IMR-90 (cell line): ENCODE measurements around the gene CNTN4. TPM values are rescaled to one million over a fixed set of nuclear protein-coding genes. Genes with fewer than 3 reads are reported as not detected.

Experiments
- ATAC-seq: fragments of 200-7000 bp; cut with Tn5 transposase; 2 replicates; pipeline ENCODE4 v1.9.1; 2020; ENCODE audit warnings: low read depth, mild to moderate bottlenecking, moderate library complexity
- BruUV-seq: library from RNA; stranded (reverse); fragments of 400-500 nt; replicated peaks from 2 replicates; lab custom pipeline; 2021; lab: Mats Ljungman, UMichigan
- CTCF ChIA-PET: fragments of 300-600 bp; formaldehyde crosslinking; extraction: SDS; loops from one replicate; lab custom pipeline; 2021; ENCODE audit warnings: antibody characterized with exemption; lab: Yijun Ruan, JAX
- POLR2A ChIA-PET: fragments of 300-600 bp; sonication (Branson Sonifier 250); formaldehyde crosslinking; loops from one replicate; lab custom pipeline; 2022; ENCODE audit warnings: antibody characterized with exemption; ENCODE audit not compliant: unreplicated experiment; lab: Charles Lee
- DNase-seq: peaks from one replicate; pipeline ENCODE4 v3.0.0; 2013
- H2AFZ ChIP-seq: replicated peaks from 2 replicates; pipeline ENCODE3; 2013; ENCODE audit warnings: low read length, mild to moderate bottlenecking; ENCODE audit not compliant: poor library complexity
- H2AK5ac ChIP-seq: 2 replicates; pipeline ENCODE4 v1.6.1; 2013; ENCODE audit warnings: low read depth, low read length, inconsistent platforms
- H2AK9ac ChIP-seq: replicated peaks from 2 replicates; pipeline ENCODE3; 2013; ENCODE audit warnings: mild to moderate bottlenecking, low read depth, low read length, moderate library complexity; ENCODE audit not compliant: poor library complexity
- H2BK120ac ChIP-seq: 2 replicates; pipeline ENCODE4 v1.6.1; 2013; ENCODE audit warnings: low read depth, low read length, inconsistent platforms
- H2BK15ac ChIP-seq: 3 replicates; pipeline ENCODE4 v1.6.1; 2013; ENCODE audit warnings: low read depth, low read length, inconsistent platforms
- H2BK20ac ChIP-seq: 2 replicates; pipeline ENCODE4 v1.6.1; 2013; ENCODE audit warnings: low read depth, mild to moderate bottlenecking, inconsistent platforms, low read length, moderate library complexity
- H2BK5ac ChIP-seq: 2 replicates; pipeline ENCODE4 v1.6.1; 2013; ENCODE audit warnings: mild to moderate bottlenecking, low read depth, low read length, inconsistent platforms; ENCODE audit not compliant: poor library complexity, severe bottlenecking
- H3K14ac ChIP-seq: replicated peaks from 2 replicates; pipeline ENCODE4 v1.6.1; 2013; ENCODE audit warnings: low read depth, low read length, inconsistent platforms
- H3K18ac ChIP-seq: 2 replicates; pipeline ENCODE4 v1.6.1; 2013; ENCODE audit warnings: low read depth, low read length, control low read depth
- H3K23ac ChIP-seq: 2 replicates; pipeline ENCODE4 v1.6.1; 2013; ENCODE audit warnings: low read depth, low read length, inconsistent platforms
- H3K27ac ChIP-seq: 2 replicates; pipeline ENCODE4 v1.5.1; 2013; ENCODE audit warnings: mild to moderate bottlenecking, control low read depth, low read length; ENCODE audit not compliant: insufficient read depth
- H3K27me3 ChIP-seq: 2 replicates; pipeline ENCODE4 v1.6.1; 2013; ENCODE audit warnings: low read length; ENCODE audit not compliant: control insufficient read depth, insufficient read depth
- H3K36me3 ChIP-seq: 2 replicates; pipeline ENCODE4 v1.6.1; 2013; ENCODE audit warnings: low read length, mixed read lengths; ENCODE audit not compliant: control insufficient read depth, insufficient read depth
- H3K4ac ChIP-seq: 2 replicates; pipeline ENCODE4 v1.6.1; 2013; ENCODE audit warnings: low read depth, low read length, inconsistent platforms
- H3K4me1 ChIP-seq: 2 replicates; pipeline ENCODE4 v1.6.1; 2013; ENCODE audit warnings: low read length, mixed read lengths; ENCODE audit not compliant: control insufficient read depth, insufficient read depth
- H3K4me2 ChIP-seq: 2 replicates; pipeline ENCODE4 v1.6.1; 2013; ENCODE audit warnings: low read depth, mild to moderate bottlenecking, control low read depth, low read length, moderate library complexity
- H3K4me3 ChIP-seq: 2 replicates; pipeline ENCODE4 v1.5.1; 2013; ENCODE audit warnings: low read depth, mild to moderate bottlenecking, control low read depth, low read length, moderate library complexity; ENCODE audit not compliant: insufficient read depth
- H3K56ac ChIP-seq: 2 replicates; pipeline ENCODE4 v1.6.1; 2013; ENCODE audit warnings: low read length, inconsistent platforms; ENCODE audit not compliant: insufficient read depth; ENCODE audit errors: extremely low read depth
- H3K79me1 ChIP-seq, 2 experiments: 2 replicates each; pipeline ENCODE4 v1.6.1; 2013; ENCODE audit warnings: low read length in 2 of 2, inconsistent platforms in 1 of 2, low read depth in 1 of 2
- H3K9ac ChIP-seq: 2 replicates; pipeline ENCODE4 v1.6.1; 2013; ENCODE audit warnings: low read depth, low read length, control low read depth
- H3K9me1 ChIP-seq: 2 replicates; pipeline ENCODE4 v1.6.1; 2013; ENCODE audit warnings: low read length, inconsistent platforms; ENCODE audit not compliant: insufficient read depth
- H3K9me3 ChIP-seq: 2 replicates; pipeline ENCODE4 v1.6.1; 2013; ENCODE audit warnings: low read length; ENCODE audit not compliant: control insufficient read depth, insufficient read depth
- H4K20me1 ChIP-seq: 2 replicates; pipeline ENCODE4 v1.6.1; 2013; ENCODE audit warnings: low read length, inconsistent platforms; ENCODE audit not compliant: insufficient read depth
- H4K5ac ChIP-seq: 2 replicates; pipeline ENCODE4 v1.6.1; 2013; ENCODE audit warnings: mild to moderate bottlenecking, low read depth, low read length, control low read depth
- H4K8ac ChIP-seq, 2 experiments: 2 replicates each; pipeline ENCODE4 v1.6.1; 2013; ENCODE audit warnings: low read depth in 2 of 2, low read length in 2 of 2, control low read depth in 1 of 2, inconsistent platforms in 1 of 2
- H4K91ac ChIP-seq: 2 replicates; pipeline ENCODE4 v1.6.1; 2013; ENCODE audit warnings: low read depth, low read length, inconsistent platforms; ENCODE audit not compliant: insufficient read depth
- BHLHE40 ChIP-seq: fragments of 150-350 bp; IDR thresholded peaks from 2 replicates; pipeline ENCODE4 v1.6.1; 2016; ENCODE audit warnings: mild to moderate bottlenecking, low read depth, low read length
- CEBPB ChIP-seq: IDR thresholded peaks from 2 replicates; pipeline ENCODE4 v1.6.1; 2012; ENCODE audit warnings: low read depth, low read length, improper control_type of control experiment
- CHD1 ChIP-seq: IDR thresholded peaks from 2 replicates; pipeline ENCODE4 v1.6.1; 2012; ENCODE audit warnings: low read depth, low read length, improper control_type of control experiment
- CTCF ChIP-seq: conservative IDR thresholded peaks from 2 replicates; pipeline ENCODE4 v1.5.1; 2012; ENCODE audit warnings: mild to moderate bottlenecking, low read depth, low read length, improper control_type of control experiment
- FOS ChIP-seq: fragments of 150-350 bp; IDR thresholded peaks from 2 replicates; pipeline ENCODE4 v1.6.1; 2016; ENCODE audit warnings: low read depth, low read length
- MAFK ChIP-seq: IDR thresholded peaks from 2 replicates; pipeline ENCODE4 v1.6.1; 2012; ENCODE audit warnings: low read depth, low read length, improper control_type of control experiment
- MAZ ChIP-seq: IDR thresholded peaks from 2 replicates; pipeline ENCODE4 v1.6.1; 2012; ENCODE audit warnings: low read depth, mild to moderate bottlenecking, low read length, improper control_type of control experiment, moderate library complexity, borderline replicate concordance
- MXI1 ChIP-seq: IDR thresholded peaks from 2 replicates; pipeline ENCODE4 v1.6.1; 2012; ENCODE audit warnings: low read depth, mild to moderate bottlenecking, low read length, moderate library complexity, borderline replicate concordance
- NFE2L2 ChIP-seq: fragments of 150-350 bp; IDR thresholded peaks from 2 replicates; pipeline ENCODE4 v1.6.1; 2016; ENCODE audit warnings: low read depth, mild to moderate bottlenecking, low read length
- POLR2A ChIP-seq: IDR thresholded peaks from 2 replicates; pipeline ENCODE4 v1.6.1; 2012; ENCODE audit warnings: mild to moderate bottlenecking, low read depth, low read length
- RAD21 ChIP-seq: IDR thresholded peaks from 2 replicates; pipeline ENCODE4 v1.6.1; 2012; ENCODE audit warnings: low read length, improper control_type of control experiment
- RCOR1 ChIP-seq: IDR thresholded peaks from 2 replicates; pipeline ENCODE4 v1.6.1; 2012; ENCODE audit warnings: mild to moderate bottlenecking, low read length, improper control_type of control experiment; ENCODE audit not compliant: insufficient replicate concordance
- RFX5 ChIP-seq: IDR thresholded peaks from 2 replicates; pipeline ENCODE4 v1.8.0; 2012; ENCODE audit warnings: low read depth, mild to moderate bottlenecking, low read length, moderate library complexity
- SMC3 ChIP-seq: fragments of 150-350 bp; IDR thresholded peaks from 2 replicates; pipeline ENCODE4 v1.6.1; 2016; ENCODE audit warnings: low read depth, mild to moderate bottlenecking, antibody characterized with exemption, low read length, moderate library complexity
- WGBS, 2 experiments: methylation state at CpG; one replicate each; pipeline versions ENCODE4 v1.1.5 to v1.1.7; 2013; ENCODE audit warnings: missing lambda C conversion rate in 2 of 2; ENCODE audit not compliant: insufficient read length in 1 of 2; ENCODE audit errors: extremely low coverage in 2 of 2; 5-methylcytosine and 5-hydroxymethylcytosine counted together
- dilution Hi-C: fragments of 300-500 bp; cut with HindIII; formaldehyde crosslinking; loops from one replicate; pipeline ENCODE4 v1.14.3; 2018; ENCODE audit warnings: low sequenced_read_pairs; ENCODE audit not compliant: unreplicated experiment
- in situ Hi-C: fragments of 300-500 bp; cut with MboI; formaldehyde crosslinking; loops from 3 replicates; pipeline ENCODE4 v1.14.3; 2019; ENCODE audit warnings: low sequenced_read_pairs, inconsistent platforms, mixed read lengths
- intact Hi-C: fragments of 100-400 bp; cut with micrococcal nuclease; formaldehyde crosslinking; loops from 2 replicates; pipeline ENCODE4 v1.10.0; 2022
- polyA plus RNA-seq, 3 experiments: library from polyadenylated mRNA; depleted of rRNA; stranded (reverse); fragments of >200 nt; gene quantifications; 2 replicates each; pipeline ENCODE4 v1.2.3, GENCODE V29; 2012; ENCODE audit warnings: low replicate concordance in 1 of 3
- total RNA-seq: library from RNA; depleted of rRNA; stranded (reverse); fragments of >200 nt; gene quantifications from 2 replicates; pipeline ENCODE4 v1.2.3, GENCODE V29; 2012
- TF ChIP-seq, protein P1 (sequence below): fragments of 150-350 bp; IDR thresholded peaks from 2 replicates; pipeline ENCODE4 v1.6.1; 2017; ENCODE audit warnings: mild to moderate bottlenecking, antibody characterized with exemption, low read length, low read depth
- TF ChIP-seq, protein P2 (sequence below): fragments of 150-350 bp; IDR thresholded peaks from 2 replicates; pipeline ENCODE4 v1.6.1; 2016; ENCODE audit warnings: low read depth, mild to moderate bottlenecking, low read length, moderate library complexity, borderline replicate concordance

CNTN4 gene
- total and polyA plus RNA-seq, 2 of the 4 experiments (the other 2 are of a cell fraction) = under 0.01 TPM; not detected in 1

GRCh38 chr3:2731843-2732242 lies 633.2 kb downstream of the CNTN4 start:
- Histone ChIP-seq H2AFZ (no peak overlapping the region), H2AK5ac (no peak overlapping the region), H2BK15ac (no peak overlapping the region), H3K27ac (no peak overlapping the region), H4K91ac (no peak overlapping the region), H3K27me3 (no peaks in the 10 kb centered on the region), H3K4me2 (no peak overlapping the region), H3K14ac (no peak overlapping the region), H3K4me1 (no peaks in the 10 kb centered on the region), H4K8ac (no peak overlapping the region), H3K56ac (no peak overlapping the region), H3K9ac (no peak overlapping the region), H3K4ac (no peak overlapping the region), H3K9me1 (no peaks in the 10 kb centered on the region), H3K23ac (no peak overlapping the region), H2BK120ac (no peak overlapping the region), H3K18ac (no peak overlapping the region), H2BK5ac (no peak overlapping the region), H3K4me3 (no peak overlapping the region), H3K79me1 (no peaks in the 10 kb centered on the region), H4K5ac (no peak overlapping the region), H3K9me3 (peaks cover 7% of the 10 kb centered on the region), H2AK9ac (no peak overlapping the region), H3K36me3 (no peaks in the 10 kb centered on the region), H4K20me1 (no peaks in the 10 kb centered on the region), H2BK20ac (no peak overlapping the region)
- POLR2A ChIA-PET = no interaction called here
- dilution Hi-C loops (no loop called here), in situ Hi-C loops (no loop called here), intact Hi-C loops (no loop called here)
- WGBS, 2 experiments = 100% methylated on average over 2 of the region's 2 CpGs; no CpG with 5 or more reads in 1 of the 2 experiments
- ATAC-seq (no peak), DNase-seq (no peak)
- TF ChIP-seq CEBPB = no peak
- no peak for TF ChIP-seq NFE2L2
- TF ChIP-seq RFX5 = no peak
- no peak for TF ChIP-seq MXI1
- TF ChIP-seq, protein P1, sequence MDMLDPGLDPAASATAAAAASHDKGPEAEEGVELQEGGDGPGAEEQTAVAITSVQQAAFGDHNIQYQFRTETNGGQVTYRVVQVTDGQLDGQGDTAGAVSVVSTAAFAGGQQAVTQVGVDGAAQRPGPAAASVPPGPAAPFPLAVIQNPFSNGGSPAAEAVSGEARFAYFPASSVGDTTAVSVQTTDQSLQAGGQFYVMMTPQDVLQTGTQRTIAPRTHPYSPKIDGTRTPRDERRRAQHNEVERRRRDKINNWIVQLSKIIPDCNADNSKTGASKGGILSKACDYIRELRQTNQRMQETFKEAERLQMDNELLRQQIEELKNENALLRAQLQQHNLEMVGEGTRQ = no peak
- TF ChIP-seq MAFK = no peak
- no peak for TF ChIP-seq FOS
- TF ChIP-seq SMC3 = no peak
- TF ChIP-seq RCOR1 = no peak
- no peak for TF ChIP-seq POLR2A
- no peak for TF ChIP-seq MAZ
- TF ChIP-seq CHD1 = no peak
- TF ChIP-seq BHLHE40 = no peak
- TF ChIP-seq, protein P2, sequence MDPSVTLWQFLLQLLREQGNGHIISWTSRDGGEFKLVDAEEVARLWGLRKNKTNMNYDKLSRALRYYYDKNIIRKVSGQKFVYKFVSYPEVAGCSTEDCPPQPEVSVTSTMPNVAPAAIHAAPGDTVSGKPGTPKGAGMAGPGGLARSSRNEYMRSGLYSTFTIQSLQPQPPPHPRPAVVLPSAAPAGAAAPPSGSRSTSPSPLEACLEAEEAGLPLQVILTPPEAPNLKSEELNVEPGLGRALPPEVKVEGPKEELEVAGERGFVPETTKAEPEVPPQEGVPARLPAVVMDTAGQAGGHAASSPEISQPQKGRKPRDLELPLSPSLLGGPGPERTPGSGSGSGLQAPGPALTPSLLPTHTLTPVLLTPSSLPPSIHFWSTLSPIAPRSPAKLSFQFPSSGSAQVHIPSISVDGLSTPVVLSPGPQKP = no peak
- no peak for TF ChIP-seq CTCF
- TF ChIP-seq RAD21 = no peak
- no TSS peak for BruUV-seq
- CTCF ChIA-PET = interaction anchor here (1.0 kb wide), 1 partner anchor 15 kb away, joined by 3 read pairs; no protein-coding TSS in a partner anchor
